Body of pancreas (tissue), 4 donors: ENCODE results near the gene DMXL1. TPM values are rescaled to one million over a fixed set of nuclear protein-coding genes. Genes with fewer than 3 reads are reported as not detected.

Experiments
- ATAC-seq: fragments of 150-250 bp; one replicate; pipeline ENCODE4 v1.9.1; 2016
- DNase-seq, 4 donors: peaks; one replicate each; pipeline ENCODE4 v3.0.0-alpha.2; 2019
- H3K27ac ChIP-seq, 4 donors: fragments of 200-600 bp; sonication (generic); 1 replicate in 3 of 4; 2 replicates in 1 of 4; pipeline versions ENCODE4 v1.5.1 to v1.6.1; 2016 to 2019; ENCODE audit warnings: mild to moderate bottlenecking in 1 of 4, mixed read lengths in 1 of 4, moderate library complexity in 1 of 4
- H3K27me3 ChIP-seq, 2 donors: fragments of 200-600 bp; sonication (generic); one replicate each; pipeline ENCODE4 v1.6.0; 2016; ENCODE audit warnings: mild to moderate bottlenecking in 1 of 2
- H3K36me3 ChIP-seq, 2 donors: fragments of 200-600 bp; sonication (generic); replicated peaks in 1 of 2; 2 replicates each; pipeline ENCODE4 v1.5.1; 2016; ENCODE audit warnings: low read depth in 2 of 2; ENCODE audit not compliant: insufficient read depth in 1 of 2
- H3K4me1 ChIP-seq: fragments of 200-600 bp; sonication (generic); one replicate; pipeline ENCODE4 v1.6.0; 2016
- H3K4me3 ChIP-seq, 2 donors: fragments of 200-600 bp; sonication (generic); 1 replicate in 1 of 2; 2 replicates in 1 of 2; pipeline ENCODE4 v1.5.1; 2016 to 2019
- H3K9me3 ChIP-seq, 3 donors: fragments of 200-600 bp; sonication (generic); 1 replicate in 2 of 3; 2 replicates in 1 of 3; pipeline ENCODE4 v1.5.1; 2016
- CTCF ChIP-seq, 7 experiments: fragments of 450-650 bp in 4 of 7; fragments of 200-600 bp in 3 of 7; sonication (generic) in 3 of 7; IDR thresholded peaks; one replicate each; pipeline ENCODE4 v1.5.1; 2016 to 2019; ENCODE audit warnings: antibody characterized with exemption in 7 of 7
- POLR2A ChIP-seq, 3 donors: fragments of 450-650 bp; IDR thresholded peaks; one replicate each; pipeline ENCODE4 v1.6.1; 2016; ENCODE audit warnings: antibody characterized with exemption in 3 of 3, mild to moderate bottlenecking in 2 of 3
- WGBS, 2 donors: methylation state at CpG; one replicate each; pipeline ENCODE4 v1.1.5; 2017; 5-methylcytosine and 5-hydroxymethylcytosine counted together
- intact Hi-C: fragments of 100-400 bp; cut with DNase I; formaldehyde crosslinking; loops from one replicate; pipeline ENCODE4 v1.15.1; 2023
- total RNA-seq, 2 donors: library from RNA; depleted of rRNA; stranded (reverse); fragments of >200 nt; gene quantifications; one replicate each; pipeline ENCODE4 v1.1.0, GENCODE V29; 2016

The DMXL1 gene
- total RNA-seq, 2 donors from 2014 or later: 40.0 to 64.9 TPM

DNA sequence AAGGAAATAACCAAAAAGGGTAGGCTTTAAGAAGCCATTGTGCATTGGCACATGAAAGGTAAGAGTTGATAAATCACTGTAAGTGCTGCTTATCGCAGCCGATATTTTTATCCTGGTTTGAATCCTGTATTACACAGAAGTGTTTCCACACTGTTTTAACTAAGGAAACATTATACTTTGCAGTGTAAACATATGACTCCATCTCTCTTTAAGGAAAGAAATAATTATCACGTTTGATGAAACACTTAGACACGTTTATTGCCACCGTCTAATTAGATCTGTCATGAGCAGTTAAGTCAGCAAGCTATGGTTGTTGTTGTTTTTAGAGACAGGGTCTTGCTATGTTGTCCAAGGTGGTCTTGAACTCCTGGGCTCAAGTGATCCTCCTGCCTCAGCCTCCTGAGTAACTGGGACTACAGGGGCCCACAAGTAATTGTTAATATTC is 199.3 kb downstream of the DMXL1 start:
- peaks cover 68% of the 10 kb centered on the region for H3K4me1 ChIP-seq
- intact Hi-C loops: no loop called here
- ATAC-seq (no peak), DNase-seq (no peak)
- H3K27me3 ChIP-seq: no peaks in the 10 kb centered on the region
- 15 to 21% methylated on average over 5 of the region's 5 CpGs for WGBS, 2 donors
- no peaks in the 10 kb centered on the region for H3K9me3 ChIP-seq
- H3K36me3 ChIP-seq: no peaks in the 10 kb centered on the region
- TF ChIP-seq CTCF (IDR thresholded peaks at IDR 0.05) (no peak), POLR2A (IDR thresholded peaks at IDR 0.05) (peak in 1 of 3 donors; percentile 8)
- H3K4me3 ChIP-seq: no peak overlapping the region
- peak overlapping the region; percentile 60 to 95 (median 92) for H3K27ac ChIP-seq

GRCh38 chr5:119270960-119271757 is 200.3 kb downstream of the DMXL1 start:
- TF ChIP-seq POLR2A (IDR thresholded peaks at IDR 0.05) (no peak), CTCF (IDR thresholded peaks at IDR 0.05) (no peak)
- no peak overlapping the region for H3K4me3 ChIP-seq
- WGBS, 2 donors: 32 to 41% methylated on average over 6 of the region's 6 CpGs
- no peaks in the 10 kb centered on the region for H3K36me3 ChIP-seq
- no peaks in the 10 kb centered on the region for H3K27me3 ChIP-seq
- no peaks in the 10 kb centered on the region for H3K9me3 ChIP-seq
- intact Hi-C loops: no loop called here
- ATAC-seq: no peak
- DNase-seq: peak; percentile 38 to 72 (median 61)
- peaks cover 72% of the 10 kb centered on the region for H3K4me1 ChIP-seq
- peak overlapping the region; percentile 66 to 95 (median 81) for H3K27ac ChIP-seq

DNA sequence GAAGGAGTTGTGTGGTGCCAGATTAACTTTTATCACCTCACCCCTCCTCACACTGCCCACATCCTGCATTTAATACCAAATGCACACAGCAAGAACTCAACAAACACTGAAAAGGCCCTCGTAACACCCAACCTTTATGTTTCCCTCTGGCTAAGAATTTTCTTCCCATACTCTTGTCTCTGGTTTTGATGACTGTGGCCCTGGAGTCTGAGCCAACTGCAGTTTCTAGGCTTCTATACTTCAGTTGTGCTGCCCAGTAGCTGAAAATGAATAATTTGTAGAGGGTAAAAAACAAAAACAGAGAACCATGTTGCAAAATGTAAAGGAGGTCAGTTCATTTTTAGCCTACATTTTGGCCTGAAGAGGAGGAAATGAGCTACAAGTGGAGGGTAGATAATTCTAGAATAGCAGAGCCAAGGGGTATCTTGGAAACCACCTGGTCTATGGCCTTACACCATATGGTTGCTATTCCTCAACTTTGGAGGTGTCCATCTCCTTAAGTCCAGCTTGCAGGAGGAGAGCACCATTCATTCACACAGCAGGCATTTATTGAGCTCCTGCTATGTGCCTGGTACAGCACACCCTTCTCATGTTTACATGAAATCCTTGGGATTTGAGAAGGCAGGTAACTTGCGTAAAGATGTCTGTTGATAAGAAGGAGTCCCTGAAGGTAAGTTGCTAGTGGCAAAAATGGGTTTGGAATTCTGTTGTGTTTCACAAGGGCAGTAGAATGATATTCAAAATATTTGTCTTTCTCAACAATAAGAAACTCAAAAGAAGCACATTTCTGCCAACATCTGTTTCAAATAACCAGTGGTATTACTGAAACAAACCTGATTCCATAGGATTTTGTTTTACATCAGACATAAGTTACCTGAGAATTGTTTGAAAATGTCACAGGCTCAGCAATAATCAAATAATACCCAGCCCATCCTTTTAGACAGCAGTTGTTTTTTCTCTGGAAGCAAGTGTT is 201.2 kb downstream of the DMXL1 start:
- 43 to 52% methylated on average over 2 of the region's 2 CpGs for WGBS, 2 donors
- ATAC-seq (no peak), DNase-seq (no peak)
- TF ChIP-seq POLR2A (IDR thresholded peaks at IDR 0.05): no peak
- no peak for TF ChIP-seq CTCF (IDR thresholded peaks at IDR 0.05)
- H3K4me3 ChIP-seq: no peak overlapping the region
- no peaks in the 10 kb centered on the region for H3K36me3 ChIP-seq
- no peaks in the 10 kb centered on the region for H3K27me3 ChIP-seq
- no peaks in the 10 kb centered on the region for H3K9me3 ChIP-seq
- intact Hi-C loops: no loop called here
- H3K4me1 ChIP-seq: peaks cover 64% of the 10 kb centered on the region
- H3K27ac ChIP-seq: peak overlapping the region; percentile 66 to 95 (median 81)

DNA sequence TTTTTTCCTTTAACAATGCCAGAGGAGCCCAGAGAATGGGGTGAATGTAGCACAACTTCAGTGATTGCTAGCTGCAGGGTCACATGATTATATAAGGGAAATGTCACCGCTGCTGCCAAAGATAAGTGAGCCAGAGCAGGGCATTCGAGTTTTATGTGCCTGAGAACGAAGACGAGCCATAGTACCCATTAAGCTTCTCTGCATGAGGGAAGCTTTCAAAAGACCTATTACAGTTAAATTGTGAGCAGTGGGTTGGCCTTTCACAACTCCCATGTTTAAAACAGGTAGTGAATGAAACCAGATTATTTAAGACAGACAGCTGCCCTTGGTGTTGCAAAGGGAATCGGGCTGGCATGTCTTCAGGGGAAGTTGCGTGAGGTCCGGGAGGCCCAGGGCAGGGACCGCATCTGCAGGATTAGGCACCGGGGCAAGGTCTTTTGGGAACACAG is 202.5 kb downstream of the DMXL1 start:
- Histone ChIP-seq H3K27me3 (no peaks in the 10 kb centered on the region), H3K27ac (peak overlapping the region; percentile 13 to 95 (median 81)), H3K9me3 (no peaks in the 10 kb centered on the region), H3K4me1 (peaks cover 56% of the 10 kb centered on the region), H3K4me3 (no peak overlapping the region), H3K36me3 (no peaks in the 10 kb centered on the region)
- DNase-seq: peak in 1 of 4 donors; percentile 48
- TF ChIP-seq POLR2A (IDR thresholded peaks at IDR 0.05): no peak
- no peak for TF ChIP-seq CTCF (IDR thresholded peaks at IDR 0.05)
- 28 to 50% methylated on average over 9 of the region's 9 CpGs for WGBS, 2 donors
- no peak for ATAC-seq
- intact Hi-C loops: no loop called here
